A549 (cell line): ENCODE measurements around the gene SLC7A11. TPM values are rescaled to one million over a fixed set of nuclear protein-coding genes. Genes with fewer than 3 reads are reported as not detected.

ENCODE experiments used
- ATAC-seq, 2 experiments: fragments of 200-7000 bp in 1 of 2; fragments of >200 bp in 1 of 2; cut with Nextera tagmentation in 1 of 2; cut with Tn5 transposase in 1 of 2; 3 replicates each; pipeline versions ENCODE4 v1.8.0 to v1.9.1; 2018 to 2020; ENCODE audit warnings: mild to moderate bottlenecking in 1 of 2, moderate library complexity in 1 of 2
- CTCF ChIA-PET: fragments of 300-600 bp; sonication (Branson Sonifier 250); formaldehyde crosslinking; extraction: SDS; loops from one replicate; lab custom pipeline; 2021; ENCODE audit warnings: antibody characterized with exemption, inconsistent platforms; lab: Yijun Ruan, JAX
- POLR2A ChIA-PET: fragments of 350-600 bp; formaldehyde crosslinking; extraction: SDS; loops from one replicate; lab custom pipeline; 2021; ENCODE audit warnings: antibody characterized with exemption, inconsistent platforms; lab: Yijun Ruan, JAX
- DNase-seq, 2 experiments: peaks; one replicate each; pipeline versions ENCODE4 v3.0.0 to v3.0.0-alpha.2; 2011 to 2016; ENCODE audit warnings: low read depth in 1 of 2, low spot score in 1 of 2
- FAIRE-seq: peaks from 2 replicates; lab custom pipeline; 2011; peaks lifted over from hg19 to GRCh38; lab: Jason Lieb, UNC
- H3K27ac ChIP-seq, 2 experiments: fragments of >200 bp; sonication (Bioruptor Twin); formaldehyde crosslinking; 3 replicates each; pipeline ENCODE4 v1.5.1; 2016 to 2017
- H3K4me1 ChIP-seq: fragments of >200 bp; sonication (Bioruptor Twin); formaldehyde crosslinking; 3 replicates; pipeline ENCODE4 v1.6.1; 2016
- H3K4me2 ChIP-seq: fragments of >200 bp; sonication (Bioruptor Twin); formaldehyde crosslinking; 3 replicates; pipeline ENCODE4 v1.6.1; 2016
- H3K4me3 ChIP-seq: fragments of >200 bp; sonication (Bioruptor Twin); formaldehyde crosslinking; 3 replicates; pipeline ENCODE4 v1.5.1; 2016
- H3K9me3 ChIP-seq: fragments of >200 bp; sonication (Bioruptor Twin); formaldehyde crosslinking; 3 replicates; pipeline ENCODE4 v1.6.1; 2016
- CHD2 ChIP-seq: fragments of 150-350 bp; IDR thresholded peaks from 2 replicates; pipeline ENCODE4 v1.6.1; 2014; ENCODE audit warnings: low read length; ENCODE audit not compliant: partially characterized antibody
- ESRRA ChIP-seq: fragments of 150-350 bp; IDR thresholded peaks from 2 replicates; pipeline ENCODE4 v1.6.1; 2014; ENCODE audit warnings: mild to moderate bottlenecking, low read length, borderline replicate concordance
- FOSB ChIP-seq: fragments of 250-450 bp; sonication (Bioruptor Pico); IDR thresholded peaks from 2 replicates; pipeline ENCODE4 v1.5.0; 2020; ENCODE audit warnings: mild to moderate bottlenecking, moderate library complexity
- FOSL2 ChIP-seq, 2 experiments: fragments of 450-650 bp in 1 of 2; fragments of >200 bp in 1 of 2; sonication (Bioruptor Twin) in 1 of 2; formaldehyde crosslinking; IDR thresholded peaks; 2 replicates each; pipeline versions ENCODE4 v1.5.0 to v1.6.1; 2016 to 2020; ENCODE audit warnings: mild to moderate bottlenecking in 1 of 2, moderate library complexity in 1 of 2
- HDAC2 ChIP-seq: fragments of 200-600 bp; sonication (generic); IDR thresholded peaks from 2 replicates; pipeline ENCODE4 v1.6.1; 2016
- JUN ChIP-seq, 2 experiments: fragments of >200 bp; sonication (Bioruptor Twin); formaldehyde crosslinking; IDR thresholded peaks; 2 replicates in 1 of 2; 3 replicates in 1 of 2; pipeline ENCODE4 v1.6.1; 2016 to 2017
- JUNB ChIP-seq: fragments of >200 bp; sonication (Bioruptor Twin); formaldehyde crosslinking; IDR thresholded peaks from 2 replicates; pipeline ENCODE4 v1.6.1; 2016
- KDM5A ChIP-seq: fragments of 200-600 bp; sonication (generic); IDR thresholded peaks from 2 replicates; pipeline ENCODE4 v1.6.1; 2016; ENCODE audit warnings: antibody characterized with exemption, mild to moderate bottlenecking
- MAFK ChIP-seq: fragments of 450-650 bp; IDR thresholded peaks from 2 replicates; pipeline ENCODE4 v1.6.1; 2014; ENCODE audit not compliant: partially characterized antibody
- NPAS2 ChIP-seq: fragments of 250-450 bp; sonication (Bioruptor Pico); IDR thresholded peaks from 2 replicates; pipeline ENCODE4 v1.8.0; 2022; ENCODE audit warnings: mild to moderate bottlenecking, moderate library complexity, borderline replicate concordance
- PHF8 ChIP-seq: fragments of 200-600 bp; sonication (generic); IDR thresholded peaks from 2 replicates; pipeline ENCODE4 v1.6.1; 2016; ENCODE audit warnings: low read depth, mild to moderate bottlenecking, antibody characterized with exemption, moderate library complexity, borderline replicate concordance
- POLR2A ChIP-seq: IDR thresholded peaks from 2 replicates; pipeline ENCODE4 v1.6.1; 2012; ENCODE audit warnings: mild to moderate bottlenecking, low read length
- POLR2AphosphoS2 ChIP-seq: conservative IDR thresholded peaks from 2 replicates; pipeline ENCODE4 v1.6.1; 2012; ENCODE audit warnings: low read length, improper control_type of control experiment, inconsistent platforms
- RCOR1 ChIP-seq: fragments of 150-350 bp; IDR thresholded peaks from 2 replicates; pipeline ENCODE4 v1.6.1; 2014; ENCODE audit warnings: antibody characterized with exemption, low read length, low read depth
- SREBF2 ChIP-seq: fragments of 450-650 bp; IDR thresholded peaks from 2 replicates; pipeline ENCODE4 v1.6.1; 2014; ENCODE audit warnings: mild to moderate bottlenecking, moderate library complexity
- TFCP2L1 ChIP-seq: fragments of 250-450 bp; sonication (Bioruptor Pico); IDR thresholded peaks from 2 replicates; pipeline ENCODE4 v1.5.0; 2021; ENCODE audit warnings: mild to moderate bottlenecking
- TP53 ChIP-seq: fragments of 250-450 bp; sonication (Bioruptor Pico); IDR thresholded peaks from 2 replicates; pipeline ENCODE4 v1.5.0; 2021; ENCODE audit warnings: mild to moderate bottlenecking, moderate library complexity
- ZSCAN20 ChIP-seq: fragments of 250-450 bp; sonication (Bioruptor Pico); IDR thresholded peaks from 2 replicates; pipeline ENCODE4 v1.8.0; 2022; ENCODE audit warnings: mild to moderate bottlenecking, moderate library complexity
- WGBS: methylation state at CpG from one replicate; pipeline ENCODE4 v1.1.6; 2017; ENCODE audit errors: missing lambda C conversion rate; 5-methylcytosine and 5-hydroxymethylcytosine counted together
- polyA plus RNA-seq, 4 experiments: library from polyadenylated mRNA; depleted of rRNA in 3 of 4; stranded (reverse); fragments of >200 nt; fragmentation: RNase III in 1 of 4; extraction: RNeasy Plus Mini Kit Qiagen cat#74134 plus additional on column Dnase treatment in 1 of 4; gene quantifications; 2 replicates in 3 of 4; 3 replicates in 1 of 4; pipeline ENCODE4 v1.2.3, GENCODE V29; 2011 to 2017
- TF ChIP-seq, protein P1 (sequence below): fragments of 200-600 bp; sonication (generic); IDR thresholded peaks from 2 replicates; pipeline ENCODE4 v1.6.1; 2016; ENCODE audit warnings: antibody characterized with exemption, mild to moderate bottlenecking, moderate library complexity
- TF ChIP-seq, protein P2 (sequence below): fragments of >200 bp; sonication (Bioruptor Twin); formaldehyde crosslinking; IDR thresholded peaks from 2 replicates; pipeline ENCODE4 v1.6.1; 2016
- TF ChIP-seq, protein P3 (sequence below): IDR thresholded peaks from 2 replicates; pipeline ENCODE4 v1.6.1; 2012
- TF ChIP-seq, protein P4 (sequence below): fragments of 450-650 bp; IDR thresholded peaks from 2 replicates; pipeline ENCODE4 v1.6.1; 2014; ENCODE audit warnings: antibody characterized with exemption
- TF ChIP-seq, protein P5 (sequence below): fragments of >200 bp; sonication (Bioruptor Twin); formaldehyde crosslinking; IDR thresholded peaks from 3 replicates; pipeline ENCODE4 v1.6.1; 2016
- TF ChIP-seq, protein P6 (sequence below): fragments of 150-350 bp; IDR thresholded peaks from 2 replicates; pipeline ENCODE4 v1.6.1; 2014; ENCODE audit warnings: low read depth, mild to moderate bottlenecking, low read length

SLC7A11 gene
- polyA plus RNA-seq, 2 of the 4 experiments (the other 2 are of a cell fraction) = 52.4 to 161 TPM

DNA sequence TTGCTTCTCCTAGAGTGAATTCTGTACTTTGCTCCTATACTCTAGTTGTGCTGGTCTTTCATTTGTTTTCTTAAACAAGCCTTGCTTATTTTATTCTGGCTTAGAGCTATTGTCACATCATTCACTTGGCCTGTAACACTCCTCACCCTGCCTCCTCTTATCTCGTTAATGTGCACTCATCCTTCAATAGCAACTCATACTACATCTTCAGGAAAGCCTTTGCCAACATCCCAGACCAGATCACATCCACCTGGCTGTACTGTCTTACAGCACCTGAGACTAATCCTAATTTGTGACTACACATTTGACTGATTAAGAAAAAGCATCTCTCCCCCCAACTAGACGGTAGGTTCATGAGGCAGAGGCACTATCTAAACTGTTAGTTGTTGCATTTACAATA lies 80.8 kb downstream of the SLC7A11 start:
- Histone ChIP-seq H3K4me3 (no peak overlapping the region), H3K4me2 (no peak overlapping the region), H3K9me3 (no peaks in the 10 kb centered on the region), H3K4me1 (peaks cover 41% of the 10 kb centered on the region), H3K27ac (no peak overlapping the region)
- ATAC-seq (no peak), FAIRE-seq (no peak), DNase-seq (no peak)
- WGBS = 67% methylated on average over 2 of the region's 2 CpGs
- TF ChIP-seq KDM5A = no peak
- no peak for TF ChIP-seq ESRRA
- TF ChIP-seq, protein P1, sequence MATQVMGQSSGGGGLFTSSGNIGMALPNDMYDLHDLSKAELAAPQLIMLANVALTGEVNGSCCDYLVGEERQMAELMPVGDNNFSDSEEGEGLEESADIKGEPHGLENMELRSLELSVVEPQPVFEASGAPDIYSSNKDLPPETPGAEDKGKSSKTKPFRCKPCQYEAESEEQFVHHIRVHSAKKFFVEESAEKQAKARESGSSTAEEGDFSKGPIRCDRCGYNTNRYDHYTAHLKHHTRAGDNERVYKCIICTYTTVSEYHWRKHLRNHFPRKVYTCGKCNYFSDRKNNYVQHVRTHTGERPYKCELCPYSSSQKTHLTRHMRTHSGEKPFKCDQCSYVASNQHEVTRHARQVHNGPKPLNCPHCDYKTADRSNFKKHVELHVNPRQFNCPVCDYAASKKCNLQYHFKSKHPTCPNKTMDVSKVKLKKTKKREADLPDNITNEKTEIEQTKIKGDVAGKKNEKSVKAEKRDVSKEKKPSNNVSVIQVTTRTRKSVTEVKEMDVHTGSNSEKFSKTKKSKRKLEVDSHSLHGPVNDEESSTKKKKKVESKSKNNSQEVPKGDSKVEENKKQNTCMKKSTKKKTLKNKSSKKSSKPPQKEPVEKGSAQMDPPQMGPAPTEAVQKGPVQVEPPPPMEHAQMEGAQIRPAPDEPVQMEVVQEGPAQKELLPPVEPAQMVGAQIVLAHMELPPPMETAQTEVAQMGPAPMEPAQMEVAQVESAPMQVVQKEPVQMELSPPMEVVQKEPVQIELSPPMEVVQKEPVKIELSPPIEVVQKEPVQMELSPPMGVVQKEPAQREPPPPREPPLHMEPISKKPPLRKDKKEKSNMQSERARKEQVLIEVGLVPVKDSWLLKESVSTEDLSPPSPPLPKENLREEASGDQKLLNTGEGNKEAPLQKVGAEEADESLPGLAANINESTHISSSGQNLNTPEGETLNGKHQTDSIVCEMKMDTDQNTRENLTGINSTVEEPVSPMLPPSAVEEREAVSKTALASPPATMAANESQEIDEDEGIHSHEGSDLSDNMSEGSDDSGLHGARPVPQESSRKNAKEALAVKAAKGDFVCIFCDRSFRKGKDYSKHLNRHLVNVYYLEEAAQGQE = no peak
- TF ChIP-seq POLR2A = no peak
- ChIA-PET POLR2A (no interaction called here), CTCF (no interaction called here)

DNA sequence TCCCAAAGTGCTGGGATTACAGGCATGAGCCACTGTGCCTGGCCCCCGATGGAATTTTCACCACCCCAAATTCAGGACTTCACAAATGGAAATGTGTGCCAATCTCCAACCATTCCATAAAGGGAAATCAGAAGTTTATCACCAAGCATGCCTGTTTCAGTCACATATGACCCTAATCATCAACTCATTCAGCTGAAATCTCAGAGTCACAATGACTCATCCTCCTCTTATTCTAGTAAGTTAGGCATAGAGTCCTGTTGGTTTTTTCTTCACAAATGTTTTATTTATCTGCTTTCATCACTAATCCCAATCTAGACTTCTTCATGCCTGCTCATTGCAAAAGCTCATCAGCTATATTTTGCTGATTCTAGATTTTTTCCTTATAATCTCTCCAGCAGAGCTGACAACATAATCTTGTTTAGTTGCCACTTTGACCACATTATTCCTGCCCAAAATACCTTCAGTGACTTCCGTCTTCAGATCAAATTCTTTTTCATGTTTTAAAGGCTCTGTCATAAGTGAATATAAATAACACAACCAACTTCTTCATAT lies 83.3 kb downstream of the SLC7A11 start:
- no peak for DNase-seq

DNA sequence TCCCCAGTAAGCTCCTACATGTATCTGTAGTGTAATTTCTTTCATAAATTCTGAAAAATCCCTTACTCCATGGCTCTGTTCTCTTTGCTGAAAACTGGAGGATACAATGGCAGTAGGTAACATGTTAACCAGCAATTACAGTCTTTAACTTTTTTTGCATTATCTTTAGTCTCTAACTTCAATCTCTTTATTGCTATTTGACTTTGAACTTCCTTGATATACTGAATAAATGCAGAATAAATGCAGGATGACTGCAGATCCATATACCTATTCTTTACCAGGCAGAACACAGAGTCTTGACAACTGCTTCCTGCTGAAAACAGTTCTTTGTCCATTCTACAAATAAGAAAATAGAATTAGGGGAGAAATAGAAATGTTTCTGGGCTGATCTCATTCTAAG lies 101.3 kb downstream of the SLC7A11 start:
- H3K9me3 ChIP-seq = no peaks in the 10 kb centered on the region
- H3K4me2 ChIP-seq = no peak overlapping the region
- no peak for ATAC-seq
- no peak overlapping the region for H3K4me3 ChIP-seq
- H3K27ac ChIP-seq = no peak overlapping the region
- POLR2A ChIA-PET = no interaction called here
- no peaks in the 10 kb centered on the region for H3K4me1 ChIP-seq
- CTCF ChIA-PET = no interaction called here
- no peak for FAIRE-seq
- no peak for DNase-seq
- TF ChIP-seq, protein P2, sequence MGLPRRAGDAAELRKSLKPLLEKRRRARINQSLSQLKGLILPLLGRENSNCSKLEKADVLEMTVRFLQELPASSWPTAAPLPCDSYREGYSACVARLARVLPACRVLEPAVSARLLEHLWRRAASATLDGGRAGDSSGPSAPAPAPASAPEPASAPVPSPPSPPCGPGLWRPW = no peak
- TF ChIP-seq TFCP2L1 (CRISPR knock-in tag) = no peak
- no peak for TF ChIP-seq ZSCAN20
- no peak for TF ChIP-seq MAFK
- no peak for TF ChIP-seq CHD2
- TF ChIP-seq, protein P3, sequence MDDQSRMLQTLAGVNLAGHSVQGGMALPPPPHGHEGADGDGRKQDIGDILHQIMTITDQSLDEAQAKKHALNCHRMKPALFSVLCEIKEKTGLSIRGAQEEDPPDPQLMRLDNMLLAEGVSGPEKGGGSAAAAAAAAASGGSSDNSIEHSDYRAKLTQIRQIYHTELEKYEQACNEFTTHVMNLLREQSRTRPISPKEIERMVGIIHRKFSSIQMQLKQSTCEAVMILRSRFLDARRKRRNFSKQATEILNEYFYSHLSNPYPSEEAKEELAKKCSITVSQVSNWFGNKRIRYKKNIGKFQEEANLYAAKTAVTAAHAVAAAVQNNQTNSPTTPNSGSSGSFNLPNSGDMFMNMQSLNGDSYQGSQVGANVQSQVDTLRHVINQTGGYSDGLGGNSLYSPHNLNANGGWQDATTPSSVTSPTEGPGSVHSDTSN = no peak
- TF ChIP-seq NPAS2 = no peak
- no peak for TF ChIP-seq JUN (IDR thresholded peaks at IDR 0.05)
- TF ChIP-seq FOSB = no peak
- TF ChIP-seq PHF8 = no peak
- TF ChIP-seq, protein P4, sequence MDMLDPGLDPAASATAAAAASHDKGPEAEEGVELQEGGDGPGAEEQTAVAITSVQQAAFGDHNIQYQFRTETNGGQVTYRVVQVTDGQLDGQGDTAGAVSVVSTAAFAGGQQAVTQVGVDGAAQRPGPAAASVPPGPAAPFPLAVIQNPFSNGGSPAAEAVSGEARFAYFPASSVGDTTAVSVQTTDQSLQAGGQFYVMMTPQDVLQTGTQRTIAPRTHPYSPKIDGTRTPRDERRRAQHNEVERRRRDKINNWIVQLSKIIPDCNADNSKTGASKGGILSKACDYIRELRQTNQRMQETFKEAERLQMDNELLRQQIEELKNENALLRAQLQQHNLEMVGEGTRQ = no peak
- TF ChIP-seq, protein P5, sequence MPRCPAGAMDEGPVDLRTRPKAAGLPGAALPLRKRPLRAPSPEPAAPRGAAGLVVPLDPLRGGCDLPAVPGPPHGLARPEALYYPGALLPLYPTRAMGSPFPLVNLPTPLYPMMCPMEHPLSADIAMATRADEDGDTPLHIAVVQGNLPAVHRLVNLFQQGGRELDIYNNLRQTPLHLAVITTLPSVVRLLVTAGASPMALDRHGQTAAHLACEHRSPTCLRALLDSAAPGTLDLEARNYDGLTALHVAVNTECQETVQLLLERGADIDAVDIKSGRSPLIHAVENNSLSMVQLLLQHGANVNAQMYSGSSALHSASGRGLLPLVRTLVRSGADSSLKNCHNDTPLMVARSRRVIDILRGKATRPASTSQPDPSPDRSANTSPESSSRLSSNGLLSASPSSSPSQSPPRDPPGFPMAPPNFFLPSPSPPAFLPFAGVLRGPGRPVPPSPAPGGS = no peak
- TF ChIP-seq RCOR1 = no peak
- TF ChIP-seq JUNB = no peak
- TF ChIP-seq, protein P6, sequence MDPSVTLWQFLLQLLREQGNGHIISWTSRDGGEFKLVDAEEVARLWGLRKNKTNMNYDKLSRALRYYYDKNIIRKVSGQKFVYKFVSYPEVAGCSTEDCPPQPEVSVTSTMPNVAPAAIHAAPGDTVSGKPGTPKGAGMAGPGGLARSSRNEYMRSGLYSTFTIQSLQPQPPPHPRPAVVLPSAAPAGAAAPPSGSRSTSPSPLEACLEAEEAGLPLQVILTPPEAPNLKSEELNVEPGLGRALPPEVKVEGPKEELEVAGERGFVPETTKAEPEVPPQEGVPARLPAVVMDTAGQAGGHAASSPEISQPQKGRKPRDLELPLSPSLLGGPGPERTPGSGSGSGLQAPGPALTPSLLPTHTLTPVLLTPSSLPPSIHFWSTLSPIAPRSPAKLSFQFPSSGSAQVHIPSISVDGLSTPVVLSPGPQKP = no peak
- TF ChIP-seq HDAC2 = no peak
- no peak for TF ChIP-seq TP53
- no peak for TF ChIP-seq POLR2AphosphoS2

More for the DNA sequence above, 83.3 kb downstream of the SLC7A11 start:
- POLR2A ChIA-PET = no interaction called here
- Histone ChIP-seq H3K4me1 (peaks cover 38% of the 10 kb centered on the region), H3K4me2 (0 out of 3 replicates have a peak overlapping the region, but pooled peaks have one; percentile 9), H3K4me3 (no peak overlapping the region), H3K9me3 (no peaks in the 10 kb centered on the region), H3K27ac (peak overlapping the region in 1 of 2 experiments; percentile 41; a peak in 2 of 6 replicates)
- ATAC-seq = peak in 1 of 2 experiments; percentile 25; a peak in 3 of 6 replicates
- no peak for FAIRE-seq
- CTCF ChIA-PET = interaction anchor here (1.2 kb wide), 1 partner anchor 69 kb away, joined by 3 read pairs; no protein-coding TSS in a partner anchor
- TF ChIP-seq MAFK (peak; percentile 44), FOSL2 (IDR thresholded peaks at IDR 0.05) (no peak), FOSL2 (CRISPR knock-in tag; IDR thresholded peaks at IDR 0.05) (peak; percentile 51), SREBF2 (no peak)
- TF ChIP-seq, protein P4 = no peak
- WGBS = 53% methylated on average over 2 of the region's 2 CpGs
